Measurements from ENCODE around the gene TEX22.
"Not testable (repeated sequence)": the region's sequence is repeated elsewhere in the genome, so short reads cannot be mapped to it uniquely, and the experiment has no call there.

TEX22 gene

DNA sequence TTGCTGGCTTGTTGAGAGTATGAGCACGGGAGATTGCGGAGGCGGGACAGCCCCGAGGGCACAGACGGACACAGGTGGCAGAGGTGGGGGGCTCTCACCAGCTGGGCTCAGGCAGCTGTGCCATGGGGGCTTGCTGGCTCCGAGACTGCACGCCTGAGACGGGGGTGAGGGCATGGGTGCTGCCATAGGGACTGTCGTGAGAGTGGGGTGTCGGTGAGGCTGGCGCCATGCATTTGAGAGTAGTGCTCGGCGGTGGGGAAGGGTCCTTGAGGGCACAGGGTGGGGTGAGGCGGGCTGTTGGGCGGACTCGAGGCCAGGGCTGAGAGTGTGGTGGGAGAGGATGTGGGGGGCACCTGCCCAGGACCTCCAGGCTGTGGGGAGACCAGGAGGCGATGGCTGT lies 40.7 kb upstream of the TEX22 start:
- TF ChIP-seq, protein P1, sequence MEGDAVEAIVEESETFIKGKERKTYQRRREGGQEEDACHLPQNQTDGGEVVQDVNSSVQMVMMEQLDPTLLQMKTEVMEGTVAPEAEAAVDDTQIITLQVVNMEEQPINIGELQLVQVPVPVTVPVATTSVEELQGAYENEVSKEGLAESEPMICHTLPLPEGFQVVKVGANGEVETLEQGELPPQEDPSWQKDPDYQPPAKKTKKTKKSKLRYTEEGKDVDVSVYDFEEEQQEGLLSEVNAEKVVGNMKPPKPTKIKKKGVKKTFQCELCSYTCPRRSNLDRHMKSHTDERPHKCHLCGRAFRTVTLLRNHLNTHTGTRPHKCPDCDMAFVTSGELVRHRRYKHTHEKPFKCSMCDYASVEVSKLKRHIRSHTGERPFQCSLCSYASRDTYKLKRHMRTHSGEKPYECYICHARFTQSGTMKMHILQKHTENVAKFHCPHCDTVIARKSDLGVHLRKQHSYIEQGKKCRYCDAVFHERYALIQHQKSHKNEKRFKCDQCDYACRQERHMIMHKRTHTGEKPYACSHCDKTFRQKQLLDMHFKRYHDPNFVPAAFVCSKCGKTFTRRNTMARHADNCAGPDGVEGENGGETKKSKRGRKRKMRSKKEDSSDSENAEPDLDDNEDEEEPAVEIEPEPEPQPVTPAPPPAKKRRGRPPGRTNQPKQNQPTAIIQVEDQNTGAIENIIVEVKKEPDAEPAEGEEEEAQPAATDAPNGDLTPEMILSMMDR (IDR thresholded peaks at IDR 0.05; ENCODE audit: borderline replicate concordance, control extremely low read depth, extremely low read depth, insufficient read depth, missing control alignments), result no peak
- in situ Hi-C loops (cut with MboI; ENCODE audit: low sequenced_read_pairs, unreplicated experiment), result no loop called here

DNA sequence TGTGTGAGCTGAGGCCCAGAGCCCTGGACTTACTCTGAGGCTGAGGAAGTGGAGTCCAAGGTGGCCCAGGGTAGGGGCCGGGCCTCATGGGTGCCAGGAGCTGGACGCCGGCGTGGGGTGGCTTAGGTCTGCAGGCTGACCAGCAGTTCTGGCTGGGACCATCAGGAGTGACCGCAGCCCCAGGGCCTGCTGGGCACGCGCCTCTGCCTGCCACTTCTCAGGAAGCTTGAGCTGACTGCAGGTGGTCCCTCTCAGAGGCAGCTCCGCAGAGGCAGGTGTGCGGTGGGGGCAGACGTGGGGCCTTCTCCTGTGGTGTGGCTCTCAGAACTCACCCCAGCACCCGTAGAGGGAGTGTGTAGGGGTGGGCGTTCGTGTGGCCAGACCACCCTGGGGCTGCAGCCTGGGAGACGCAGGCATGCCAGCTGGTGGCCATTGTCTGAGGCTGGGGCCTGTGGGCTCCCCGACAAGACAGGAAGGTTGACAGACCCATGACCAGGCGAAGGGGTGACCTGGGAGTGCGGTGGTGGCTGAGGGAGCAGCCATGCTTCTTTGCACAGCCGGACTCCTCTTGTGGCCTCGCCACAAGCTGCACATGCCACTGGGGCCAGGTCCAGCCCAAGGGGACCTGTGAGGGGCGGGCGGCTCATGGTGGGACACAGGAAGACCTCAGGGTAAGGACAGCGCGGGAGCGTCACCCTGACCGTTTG lies 40.0 kb upstream of the TEX22 start:
- in situ Hi-C loops (cut with MboI; ENCODE audit: low sequenced_read_pairs, unreplicated experiment), result no loop called here
- DNase-seq (ENCODE audit: low spot score), result no peak

More for the DNA sequence above, 40.7 kb upstream of the TEX22 start:
- DNase-seq (ENCODE audit: low spot score), result no peak

DNA sequence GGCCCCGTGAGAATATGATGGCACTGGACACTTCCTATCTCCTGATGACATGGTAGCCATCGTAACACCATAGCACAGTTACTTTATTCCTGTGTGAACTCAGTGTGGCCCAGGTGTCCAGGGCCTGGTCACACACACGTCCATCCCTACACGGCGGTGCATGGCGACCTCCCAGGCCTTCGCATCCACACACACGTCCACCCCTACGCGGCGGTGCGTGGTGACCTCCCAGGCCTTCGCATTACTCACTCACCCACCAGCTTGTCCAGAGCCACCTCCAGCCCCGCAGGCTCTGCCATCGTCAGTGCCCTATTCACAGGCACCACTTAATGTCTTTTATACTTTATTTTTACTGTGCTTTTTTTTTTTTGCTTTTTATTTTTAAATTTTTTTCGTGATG lies 39.4 kb upstream of the TEX22 start:
- no peak for DNase-seq (ENCODE audit: low spot score)
- in situ Hi-C loops (cut with MboI; ENCODE audit: low sequenced_read_pairs, unreplicated experiment), result no loop called here
- TF ChIP-seq, protein P1 (IDR thresholded peaks at IDR 0.05; ENCODE audit: borderline replicate concordance, control extremely low read depth, extremely low read depth, insufficient read depth, missing control alignments), result no peak

More for the DNA sequence above, 40.0 kb upstream of the TEX22 start:
- TF ChIP-seq, protein P1 (IDR thresholded peaks at IDR 0.05; ENCODE audit: borderline replicate concordance, control extremely low read depth, extremely low read depth, insufficient read depth, missing control alignments), result no peak

DNA sequence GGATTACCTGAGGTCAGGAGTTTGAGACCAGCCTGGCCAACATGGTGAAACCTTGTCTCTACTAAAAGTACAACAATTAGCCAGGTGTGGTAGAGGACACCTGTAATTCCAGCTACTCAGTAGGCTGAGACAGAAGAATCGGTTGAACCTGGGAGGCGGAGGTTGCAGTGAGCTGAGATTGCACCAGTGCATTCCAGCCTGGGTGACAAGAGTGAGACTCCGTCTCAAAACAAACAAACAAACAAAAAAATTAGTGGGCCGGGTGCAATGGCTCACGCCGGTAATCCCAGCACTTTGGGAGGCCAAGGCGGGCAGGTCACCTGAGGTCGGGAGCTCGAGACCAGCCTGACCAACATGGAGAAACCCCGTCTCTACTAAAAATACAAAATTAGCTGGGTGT lies 36.9 kb upstream of the TEX22 start:
- DNase-seq (ENCODE audit: low spot score); in situ Hi-C loops (cut with MboI; ENCODE audit: low sequenced_read_pairs, unreplicated experiment): not testable (repeated sequence)

DNA sequence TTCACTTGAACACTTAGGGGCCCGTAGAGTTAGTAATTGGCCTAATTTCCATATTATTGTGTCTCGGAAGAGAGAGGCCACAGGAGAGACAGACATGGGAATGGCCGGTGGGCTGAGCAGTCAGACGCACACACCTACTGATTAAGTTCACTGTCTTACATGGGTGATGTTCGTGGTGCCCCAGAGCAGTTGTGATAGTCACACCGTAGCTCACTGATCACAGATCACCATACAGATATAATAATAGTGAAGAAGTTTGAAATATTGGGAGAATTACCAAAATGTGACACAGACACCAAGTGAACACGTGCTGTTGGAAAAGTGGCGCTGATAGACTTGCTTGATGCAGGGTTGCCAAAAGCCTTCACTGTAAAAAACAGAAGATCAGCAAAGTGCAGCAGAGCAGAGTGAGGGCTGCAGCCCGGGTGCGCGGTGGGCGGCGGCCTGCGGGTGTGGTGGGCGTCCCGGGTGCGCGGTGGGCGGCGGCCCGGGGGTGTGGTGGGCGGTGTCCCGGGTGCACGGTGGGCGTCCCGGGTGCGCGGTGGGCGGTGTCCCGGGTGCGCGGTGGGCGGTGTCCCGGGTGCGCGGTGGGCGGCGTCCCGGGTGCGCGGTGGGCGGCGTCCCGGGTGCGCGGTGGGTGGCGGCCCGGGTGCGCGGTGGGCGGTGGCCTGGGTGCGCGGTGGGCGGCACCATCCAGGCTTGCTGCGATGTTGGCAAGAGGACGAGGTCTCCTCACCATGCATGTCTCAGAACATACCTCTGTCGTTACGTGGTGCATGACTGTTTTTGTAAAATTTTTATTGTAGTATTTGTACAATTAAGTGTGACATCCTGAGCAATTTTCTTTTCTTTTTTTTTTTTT lies 34.3 kb upstream of the TEX22 start:
- in situ Hi-C loops (cut with MboI; ENCODE audit: low sequenced_read_pairs, unreplicated experiment), result no loop called here
- TF ChIP-seq, protein P1 (IDR thresholded peaks at IDR 0.05; ENCODE audit: borderline replicate concordance, control extremely low read depth, extremely low read depth, insufficient read depth, missing control alignments), result no peak
- no peak for DNase-seq (ENCODE audit: low spot score)

DNA sequence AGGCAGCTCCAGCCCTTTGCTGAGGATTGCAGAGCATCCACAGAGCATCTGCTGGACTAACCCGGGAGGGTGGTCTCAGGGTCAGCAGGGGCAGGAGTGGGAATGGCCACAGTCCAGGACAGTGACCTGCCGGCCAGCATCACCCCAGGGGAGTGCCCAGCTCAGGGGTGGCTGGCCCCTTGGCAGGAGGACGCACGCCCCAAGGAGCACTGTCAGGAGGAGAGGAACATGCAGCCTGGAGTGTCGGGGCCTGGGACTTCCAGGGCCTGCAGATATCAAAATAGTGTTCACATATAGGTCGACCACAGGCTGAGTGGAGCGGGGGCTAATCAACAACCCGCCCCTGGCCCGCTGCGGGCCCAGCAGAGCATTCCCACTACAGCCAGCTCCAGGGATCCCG lies 33.2 kb upstream of the TEX22 start:
- DNase-seq (ENCODE audit: low spot score), result no peak
- TF ChIP-seq, protein P1 (IDR thresholded peaks at IDR 0.05; ENCODE audit: borderline replicate concordance, control extremely low read depth, extremely low read depth, insufficient read depth, missing control alignments), result no peak
- in situ Hi-C loops (cut with MboI; ENCODE audit: low sequenced_read_pairs, unreplicated experiment), result no loop called here

DNA sequence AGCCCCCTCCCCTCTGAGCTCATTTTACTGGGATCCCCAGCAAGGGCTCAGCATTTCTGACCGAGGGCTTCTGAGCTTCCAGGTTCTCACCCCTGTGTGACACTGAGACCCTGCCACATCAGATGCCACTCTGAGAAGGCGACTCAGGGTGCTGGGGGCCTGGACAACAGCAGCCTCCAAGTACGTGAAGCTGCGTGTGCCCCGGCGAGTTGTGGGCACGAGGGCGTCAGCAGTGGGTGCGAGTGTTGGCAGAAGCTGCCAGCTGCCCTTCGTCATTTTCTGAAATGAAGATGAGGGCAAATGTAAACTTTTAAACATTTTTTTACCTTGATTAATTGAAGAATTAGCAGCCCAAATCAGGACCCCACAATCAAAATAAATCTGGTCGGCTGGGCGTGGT lies 32.7 kb upstream of the TEX22 start:
- in situ Hi-C loops (cut with MboI; ENCODE audit: low sequenced_read_pairs, unreplicated experiment), result no loop called here
- TF ChIP-seq, protein P1 (IDR thresholded peaks at IDR 0.05; ENCODE audit: borderline replicate concordance, control extremely low read depth, extremely low read depth, insufficient read depth, missing control alignments), result no peak
- DNase-seq (ENCODE audit: low spot score), result no peak
